A673 (cell line): ENCODE data around the gene HAPLN1.

Source experiments
- CTCF ChIP-seq: fragments of 300-800, 200-600 bp; sonication (generic); conservative IDR thresholded peaks from 2 replicates; pipeline ENCODE4 v1.5.1; 2017; ENCODE audit warnings: low read depth, mild to moderate bottlenecking, antibody characterized with exemption, low read length, moderate library complexity, mixed read lengths
- EZH2 ChIP-seq: fragments of 200-600 bp; sonication (generic); IDR thresholded peaks from 2 replicates; pipeline ENCODE4 v1.6.1; 2017; ENCODE audit warnings: borderline replicate concordance, low read depth, mild to moderate bottlenecking, mixed read lengths, antibody characterized with exemption, low read length; ENCODE audit not compliant: poor library complexity, severe bottlenecking

- TF ChIP-seq CTCF (no peak), EZH2 (no peak)
These were observed 66.1 kb downstream of the HAPLN1 start for GRCh38 chr5:83654427-83654994.
